HG02943 (cell line): ENCODE data around the gene STAP2.

Experiments used
- ATAC-seq: cut with Tn5 transposase; IDR thresholded peaks from one replicate; pipeline ENCODE4 v1.9.1; 2021; ENCODE audit warnings: mild to moderate bottlenecking, low read depth, moderate library complexity; ENCODE audit not compliant: unreplicated experiment

STAP2 gene

GRCh38 chr19:4338441-4339355 lies at the start of gene STAP2:
TSS of gene STAP2 (minus strand) at chr19:4338827. CDS start at chr19:4338753, 74 bp downstream.
- ATAC-seq = no peak

GRCh38 chr19:4386041-4386782 lies 47.6 kb upstream of the STAP2 start:
- ATAC-seq = no peak

GRCh38 chr19:4385291-4386040 lies 46.8 kb upstream of the STAP2 start:
- ATAC-seq = no peak

GRCh38 chr19:4380254-4380727 lies 41.7 kb upstream of the STAP2 start:
- no peak for ATAC-seq

- ATAC-seq = no peak
Measured at GRCh38 chr19:4379383-4380253, 41.0 kb upstream of the STAP2 start.

GRCh38 chr19:4378886-4379285 lies 40.3 kb upstream of the STAP2 start:
- ATAC-seq = no peak

GRCh38 chr19:4376991-4377781 lies 38.6 kb upstream of the STAP2 start:
- ATAC-seq = no peak

- no peak for ATAC-seq
Measured at GRCh38 chr19:4376671-4376990, 38.0 kb upstream of the STAP2 start.

- no peak for ATAC-seq
Measured at GRCh38 chr19:4376028-4376670, 37.5 kb upstream of the STAP2 start.

- no peak for ATAC-seq
Measured at GRCh38 chr19:4375164-4376027, 36.8 kb upstream of the STAP2 start.

- no peak for ATAC-seq
Measured at GRCh38 chr19:4374498-4375163, 36.0 kb upstream of the STAP2 start.

- ATAC-seq = no peak
Measured at GRCh38 chr19:4373601-4374497, 35.2 kb upstream of the STAP2 start.

- no peak for ATAC-seq
Measured at GRCh38 chr19:4373013-4373367, 34.4 kb upstream of the STAP2 start.

GRCh38 chr19:4372165-4373012 lies 33.8 kb upstream of the STAP2 start:
- no peak for ATAC-seq
